Ramos (cell line): Measurements from ENCODE around the gene HIBCH.

Experiments
- in situ Hi-C: fragments of 300-500 bp; cut with MboI; formaldehyde crosslinking; loops from one replicate; pipeline ENCODE4 v1.14.3; 2022; ENCODE audit warnings: low sequenced_read_pairs; ENCODE audit not compliant: unreplicated experiment

HIBCH gene

DNA sequence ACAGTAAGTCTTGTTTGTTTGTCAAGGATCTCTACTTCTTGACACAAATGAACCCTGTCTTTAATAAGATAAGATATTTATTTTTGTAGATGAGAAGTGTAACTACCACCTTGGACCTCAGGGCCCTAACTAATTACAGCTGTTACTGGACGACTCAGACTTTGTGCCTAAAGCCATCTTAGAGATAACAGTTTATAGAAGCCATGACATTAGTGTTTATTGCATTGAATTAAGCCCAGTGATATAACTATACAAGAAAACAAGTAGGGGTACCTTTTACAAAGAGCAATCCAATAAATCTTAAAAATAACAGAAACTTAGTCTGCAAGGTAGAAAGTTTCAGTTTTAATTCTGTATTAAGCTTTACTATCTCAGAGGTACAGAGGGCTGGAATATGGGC is 119.0 kb downstream of the HIBCH start:
- in situ Hi-C loops, result no loop called here

DNA sequence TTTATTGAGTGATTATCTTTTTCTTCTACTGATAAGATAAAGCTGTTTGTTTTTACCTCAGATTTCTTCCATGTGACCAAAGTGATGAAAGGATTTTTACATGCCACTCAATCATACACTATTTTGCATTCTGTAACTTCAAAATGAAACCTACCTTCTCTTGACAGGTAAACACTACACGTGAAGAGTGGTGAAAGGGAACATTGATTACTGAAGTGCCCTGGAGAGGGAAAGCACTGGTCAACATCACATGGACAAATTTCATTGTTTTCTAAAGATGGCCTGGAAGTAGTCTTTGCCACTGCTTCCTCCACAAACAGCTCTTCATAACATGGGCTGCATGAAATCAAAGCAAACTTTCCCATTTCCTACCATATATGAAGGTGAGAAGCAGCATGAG is 120.1 kb downstream of the HIBCH start:
- in situ Hi-C loops, result no loop called here

DNA sequence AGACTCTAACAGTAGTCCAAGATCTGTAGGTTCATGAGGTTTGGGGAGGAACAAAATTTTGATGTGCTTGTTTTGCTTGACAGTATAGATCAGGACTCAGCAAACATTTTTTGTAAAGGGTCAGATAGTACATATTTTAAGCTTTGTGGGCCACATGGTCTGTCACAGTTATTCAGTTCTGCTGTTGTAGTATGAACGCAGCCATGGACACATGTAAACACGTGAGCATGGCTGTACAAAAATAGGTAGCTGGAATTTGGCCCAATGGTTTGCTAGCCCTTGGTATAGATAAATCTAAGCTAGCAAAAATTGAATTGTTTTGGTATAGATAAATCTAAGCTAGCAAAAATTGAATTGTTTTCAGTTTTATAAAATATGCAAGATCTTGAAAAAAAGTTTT is 120.5 kb downstream of the HIBCH start:
- in situ Hi-C loops, result no loop called here

DNA sequence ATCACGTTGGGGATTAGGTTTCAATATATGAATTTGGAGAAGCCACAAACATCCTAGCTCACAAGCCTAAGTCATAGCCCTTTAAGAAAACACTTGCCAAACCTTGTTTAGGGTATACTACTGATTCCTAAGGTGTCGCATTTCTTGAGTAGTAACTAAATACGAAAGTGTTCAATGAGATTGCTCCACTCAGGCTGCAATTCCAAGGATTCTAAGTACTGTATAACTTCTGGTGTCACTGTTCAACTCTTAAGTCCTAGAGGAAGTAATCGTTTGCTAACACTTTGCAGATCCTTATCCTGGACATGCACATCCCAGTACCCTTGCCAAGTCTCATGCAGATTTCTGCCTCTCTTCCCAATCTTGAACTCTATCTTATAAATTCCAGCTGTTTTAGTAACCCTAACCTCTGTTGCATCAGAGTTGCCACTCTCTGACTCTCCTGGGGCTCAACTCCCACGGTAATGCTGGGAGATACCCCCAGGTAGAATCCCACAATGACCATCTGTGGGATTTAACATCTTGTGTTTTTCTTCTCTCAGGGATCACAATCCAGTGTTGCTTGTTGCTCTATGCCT is 122.4 kb downstream of the HIBCH start:
- in situ Hi-C loops, result no loop called here

DNA sequence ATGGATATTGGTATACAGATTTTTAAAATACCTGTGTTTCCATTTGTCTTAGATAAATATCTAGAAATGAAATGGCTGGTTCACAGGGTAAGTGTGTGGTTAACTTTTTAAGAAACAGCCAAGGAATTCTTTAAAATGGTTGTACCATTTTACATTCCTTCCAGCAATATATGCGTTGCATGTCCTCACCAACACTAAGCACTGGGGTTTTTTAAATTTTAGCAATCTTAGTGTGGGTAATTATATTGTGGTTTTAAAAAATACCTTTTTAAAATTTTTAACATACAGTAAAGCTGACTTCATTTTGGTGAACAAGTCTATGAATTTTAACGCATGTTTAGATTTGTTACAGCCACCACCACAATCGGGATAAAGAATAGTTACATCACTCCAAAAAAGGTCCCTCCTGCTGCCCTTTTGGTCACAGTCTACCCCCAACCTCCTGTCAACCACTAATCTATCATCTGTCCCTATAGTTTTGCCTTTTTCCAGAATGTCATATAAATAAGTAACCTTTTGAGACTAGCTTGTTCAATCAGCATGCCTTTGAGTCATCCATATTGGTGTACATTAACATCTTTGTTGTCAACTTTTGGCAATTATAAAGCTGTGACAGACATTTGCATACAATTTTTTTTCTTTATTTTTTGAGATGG is 129.0 kb downstream of the HIBCH start:
- in situ Hi-C loops, result no loop called here

DNA sequence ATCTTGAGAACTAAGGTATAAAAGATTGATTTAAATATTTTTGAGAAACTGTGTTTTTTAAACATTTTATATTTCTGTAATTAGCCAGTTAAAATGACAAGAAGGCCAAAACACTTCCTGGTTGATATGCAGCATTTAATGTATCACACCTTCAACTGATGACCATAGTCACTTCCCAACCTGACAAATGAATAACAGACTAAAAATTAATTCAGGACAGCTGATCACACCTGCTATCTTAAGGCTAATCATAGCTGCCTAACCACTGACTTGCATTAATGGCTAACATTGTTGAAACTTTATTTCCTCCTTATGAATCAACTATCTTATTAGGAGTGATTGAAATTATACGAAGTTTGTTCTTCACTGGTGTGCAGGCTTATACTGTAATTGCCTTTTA is 131.3 kb downstream of the HIBCH start:
- in situ Hi-C loops, result no loop called here

DNA sequence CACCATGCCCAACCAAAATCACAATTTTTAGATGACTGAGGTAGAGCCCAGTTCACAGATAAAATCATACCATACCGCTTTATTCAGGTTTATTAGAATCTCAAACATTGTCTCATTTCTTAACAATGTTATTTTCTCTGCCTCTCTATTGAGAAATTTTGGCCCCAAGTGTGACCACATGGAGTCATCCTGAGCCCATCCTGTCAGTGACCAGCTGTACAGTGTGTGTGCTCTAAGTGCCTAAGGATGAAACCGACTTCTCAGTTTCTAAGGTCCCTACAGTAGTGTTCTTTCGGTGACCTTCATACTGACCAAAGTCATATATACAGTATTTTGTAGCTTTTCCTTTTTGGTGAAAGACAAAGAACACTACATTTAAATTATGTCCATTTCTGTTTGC is 133.4 kb downstream of the HIBCH start:
- in situ Hi-C loops, result no loop called here

DNA sequence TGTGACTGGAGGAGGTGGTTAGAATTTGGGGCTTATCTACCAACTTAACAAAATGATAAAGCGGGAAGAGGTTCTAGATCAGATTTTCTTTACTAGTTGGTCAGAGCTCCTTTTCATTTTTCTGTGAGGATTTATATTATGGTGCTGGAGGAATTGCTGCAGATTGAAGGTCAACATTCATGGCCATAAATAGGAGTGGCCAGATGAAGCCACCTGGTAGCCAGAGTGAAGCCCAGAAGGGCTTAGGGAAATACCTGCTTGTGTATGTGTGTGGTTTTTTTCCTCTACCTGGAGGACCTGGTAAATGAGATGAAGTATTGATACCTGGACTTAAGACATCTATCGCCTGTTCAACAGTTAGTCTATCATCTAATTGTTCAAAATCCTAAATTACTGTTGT is 134.2 kb downstream of the HIBCH start:
- in situ Hi-C loops, result no loop called here

DNA sequence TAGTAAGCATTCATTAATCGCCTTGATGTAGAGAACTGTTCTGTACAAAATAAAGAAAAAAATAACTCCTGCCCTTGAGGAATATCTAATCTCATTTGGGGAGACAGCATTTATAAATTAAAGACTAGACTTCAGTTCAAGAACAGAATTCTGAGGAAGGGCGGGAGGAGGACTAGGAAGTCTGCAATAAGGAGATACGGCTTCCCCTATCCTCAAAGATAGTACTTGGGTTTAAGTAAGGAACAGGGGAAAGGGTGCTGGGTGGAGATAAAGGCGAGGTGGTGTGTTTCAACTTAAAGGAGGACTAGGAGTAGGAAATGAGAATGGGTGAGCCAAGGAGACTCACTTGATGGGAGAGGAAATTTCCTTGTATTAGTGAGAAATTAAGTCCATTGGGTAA is 135.2 kb downstream of the HIBCH start:
- in situ Hi-C loops, result no loop called here

DNA sequence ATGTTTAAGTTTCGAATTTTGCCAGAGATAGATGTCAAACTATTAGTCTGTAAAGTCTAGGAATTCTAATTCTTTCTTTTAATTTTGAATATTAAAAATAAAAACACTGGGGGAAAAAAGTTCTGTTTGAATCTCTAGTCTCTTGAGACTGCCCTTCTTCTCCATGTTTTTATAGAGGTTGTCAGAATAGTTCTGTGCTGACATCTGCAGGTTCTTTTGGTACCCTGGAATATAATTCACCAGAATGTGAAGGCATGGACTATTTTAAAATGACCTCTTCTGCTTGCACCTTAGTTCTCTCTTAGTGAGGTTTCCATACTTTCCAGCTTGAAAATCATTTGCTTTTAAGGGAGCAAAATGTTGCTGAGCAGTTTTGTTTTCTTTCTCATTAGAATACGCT is 136.1 kb downstream of the HIBCH start:
- in situ Hi-C loops, result no loop called here

DNA sequence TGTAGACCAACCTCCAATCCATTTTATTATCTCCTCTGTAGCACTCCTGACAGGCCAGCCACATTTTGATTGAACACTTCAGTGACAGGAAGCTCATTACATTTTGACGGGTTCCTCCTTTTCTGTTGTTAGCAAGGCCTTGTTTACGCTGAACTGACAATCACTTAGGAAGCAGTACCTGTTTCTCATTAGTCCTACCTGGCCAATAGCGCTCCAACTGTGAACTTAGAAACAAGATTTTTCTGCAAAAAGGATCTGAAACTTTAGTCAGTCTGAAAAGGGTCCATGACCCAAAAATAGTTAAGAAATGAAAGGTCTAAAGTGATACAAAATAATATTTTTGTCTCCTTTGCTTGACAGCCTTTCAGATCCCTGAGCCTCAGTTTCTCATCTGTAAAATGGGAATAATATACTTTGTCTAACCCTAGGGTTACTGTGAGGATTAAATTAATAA is 137.5 kb downstream of the HIBCH start:
- in situ Hi-C loops, result no loop called here

DNA sequence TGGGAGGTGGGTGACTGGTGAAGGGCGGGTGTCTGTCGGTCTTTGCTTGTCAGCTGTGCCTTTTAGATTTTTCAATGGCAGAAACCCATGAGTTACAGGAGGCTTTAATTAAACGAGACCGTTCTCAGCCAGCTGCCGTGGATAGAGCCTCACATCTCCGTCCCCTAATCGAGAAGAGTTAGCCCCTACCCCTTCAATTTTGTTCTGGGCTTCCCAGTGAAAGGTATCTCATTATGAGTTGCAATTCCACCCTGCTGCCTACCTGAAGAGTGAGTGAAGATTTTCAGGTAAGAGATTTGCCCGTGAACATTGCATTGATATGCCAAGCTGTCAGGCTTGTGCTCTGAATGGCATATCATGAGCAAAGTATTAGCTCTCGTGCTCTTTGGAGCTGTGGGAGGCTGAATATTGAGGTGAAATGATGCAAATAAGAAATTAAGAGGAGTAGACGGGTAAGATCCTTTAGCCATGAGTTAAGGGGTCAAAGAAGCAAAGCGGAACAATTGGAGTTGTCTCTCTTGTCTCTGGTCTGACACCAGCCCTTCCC is 138.4 kb downstream of the HIBCH start:
- in situ Hi-C loops, result no loop called here

DNA sequence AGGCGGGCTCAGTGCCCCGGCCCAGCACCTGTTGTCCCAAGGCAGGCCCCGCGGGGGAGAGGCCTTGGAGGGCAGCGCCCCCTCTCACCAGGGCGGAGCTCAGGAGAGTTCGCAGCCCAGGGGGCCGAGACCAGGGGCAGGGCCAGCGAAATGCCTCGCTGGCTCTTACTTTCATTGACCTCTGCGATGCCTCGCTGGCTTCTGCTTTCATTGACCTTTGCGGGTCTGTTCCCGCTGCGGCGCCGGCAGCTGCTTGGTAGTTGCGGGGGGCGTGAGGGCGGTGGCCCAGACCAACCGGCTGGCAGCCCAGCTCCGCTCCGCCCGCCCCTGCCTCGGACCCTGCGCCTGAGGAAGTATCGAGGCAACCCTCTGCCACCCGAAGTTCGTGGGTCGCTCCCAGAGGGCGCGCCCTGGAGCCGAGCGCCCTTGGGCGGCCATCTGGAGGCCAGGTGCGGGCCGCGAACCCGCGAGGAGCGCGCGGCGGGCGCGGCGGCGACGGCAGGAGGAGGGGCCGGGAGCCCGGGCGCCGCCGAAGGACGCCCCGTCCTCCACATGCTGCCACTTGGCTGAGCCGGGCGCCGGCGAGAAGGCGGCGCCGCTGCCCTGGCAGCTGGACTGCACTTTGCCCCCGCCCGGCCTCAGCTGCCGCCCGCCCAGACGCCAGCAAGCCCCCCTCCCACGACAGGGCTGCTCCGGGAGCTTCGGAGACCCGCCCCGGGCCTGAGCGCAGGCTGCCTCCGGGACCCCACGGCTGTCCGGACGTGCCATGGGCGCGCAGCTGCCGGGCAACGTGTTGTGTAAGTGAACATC is 139.1 kb downstream of the HIBCH start:
- in situ Hi-C loops, result no loop called here

DNA sequence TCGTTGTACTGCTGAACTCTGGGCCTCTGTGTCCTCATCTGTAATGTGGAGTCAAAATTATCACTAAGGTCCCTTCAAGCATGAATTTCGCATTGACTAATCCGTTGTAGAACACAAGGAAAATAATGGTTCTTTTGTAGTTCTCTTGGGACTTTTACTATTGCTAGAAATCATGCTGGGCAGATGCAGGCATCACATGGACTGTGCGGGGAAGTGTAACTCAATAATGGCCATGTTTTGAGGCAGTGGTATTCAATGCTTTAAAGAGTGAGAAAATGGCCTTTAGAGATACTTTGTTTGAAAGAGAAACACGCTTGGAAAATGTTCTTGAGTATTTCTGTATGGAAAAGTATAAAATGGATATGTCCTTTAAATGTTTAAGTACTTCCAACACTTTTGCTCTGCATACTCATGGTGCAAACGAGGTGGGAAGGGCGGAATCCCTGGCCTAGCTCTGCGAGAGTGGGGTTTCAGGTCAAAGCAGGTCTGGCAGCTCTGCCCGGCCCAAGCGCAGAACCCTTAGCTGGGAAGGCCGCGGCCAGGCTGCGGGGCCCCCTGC is 139.8 kb downstream of the HIBCH start:
- in situ Hi-C loops, result no loop called here

DNA sequence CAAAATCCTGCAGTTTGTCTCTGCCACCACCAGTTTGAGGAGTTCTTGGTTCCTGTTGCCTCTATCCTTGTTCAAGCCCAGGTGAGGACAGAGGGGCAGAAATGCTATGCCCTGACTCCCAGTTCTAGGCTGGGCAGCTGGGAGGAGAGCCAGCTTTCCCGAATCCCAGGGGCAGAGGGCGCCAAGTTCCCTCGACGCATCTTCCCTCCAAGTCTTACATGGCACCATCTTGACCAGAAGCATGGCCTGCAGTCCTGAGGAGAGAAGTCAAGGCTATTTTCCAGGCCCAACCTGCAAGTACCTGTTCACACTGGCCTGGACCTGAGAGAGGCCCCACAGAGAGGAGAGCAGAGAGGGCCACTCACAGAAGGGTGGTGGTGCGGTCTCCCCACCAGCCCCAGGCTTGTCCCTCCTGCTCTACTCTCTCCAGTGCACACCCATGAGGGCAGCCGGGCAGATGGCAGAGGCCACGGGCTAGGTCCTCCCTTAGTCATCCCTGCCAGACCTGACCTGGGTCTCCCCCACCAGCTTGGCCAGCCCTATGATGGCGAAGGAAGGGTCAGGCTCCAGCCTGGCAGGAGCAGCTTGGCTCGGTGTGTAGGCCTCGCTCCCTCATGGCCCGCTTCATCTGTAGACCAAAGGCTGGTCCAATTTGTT is 141.4 kb downstream of the HIBCH start:
- in situ Hi-C loops, result no loop called here

DNA sequence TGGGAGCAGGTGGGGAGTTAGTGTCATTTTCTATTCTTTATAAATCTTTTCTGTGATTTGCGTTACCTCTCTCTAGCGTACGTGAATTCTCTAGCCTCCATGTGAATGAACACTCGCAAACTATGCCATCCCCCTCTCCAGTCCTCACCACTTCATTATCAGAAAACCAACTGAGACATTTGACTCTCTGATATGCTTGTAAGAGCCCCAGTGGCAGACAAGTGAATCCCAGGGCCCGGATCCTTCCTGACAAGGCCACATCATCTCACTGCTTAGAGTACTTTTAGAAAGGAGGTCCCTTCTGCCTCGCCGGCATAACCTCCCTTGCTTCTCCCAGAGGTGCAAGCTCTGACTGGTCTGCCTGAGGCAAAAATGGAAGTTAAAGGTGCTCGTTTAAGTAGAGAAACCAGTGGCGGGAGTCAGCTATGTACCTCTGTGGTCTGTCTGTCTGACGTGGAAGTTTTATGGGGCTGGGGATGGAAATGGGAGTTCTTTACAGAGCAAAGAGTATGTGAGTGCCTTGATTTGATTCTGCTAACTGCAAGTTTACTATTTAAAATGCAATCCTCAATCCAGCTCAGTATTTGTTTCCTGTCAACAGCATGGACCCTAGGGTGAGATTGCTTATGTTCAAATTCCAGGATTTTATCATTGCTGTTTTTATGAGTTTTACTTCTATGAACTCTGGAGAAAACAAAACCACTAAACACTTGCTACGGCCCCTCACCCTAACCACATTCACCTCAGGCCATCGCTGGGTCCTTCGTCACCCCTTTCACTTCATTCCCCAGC is 142.2 kb downstream of the HIBCH start:
- in situ Hi-C loops, result no loop called here

DNA sequence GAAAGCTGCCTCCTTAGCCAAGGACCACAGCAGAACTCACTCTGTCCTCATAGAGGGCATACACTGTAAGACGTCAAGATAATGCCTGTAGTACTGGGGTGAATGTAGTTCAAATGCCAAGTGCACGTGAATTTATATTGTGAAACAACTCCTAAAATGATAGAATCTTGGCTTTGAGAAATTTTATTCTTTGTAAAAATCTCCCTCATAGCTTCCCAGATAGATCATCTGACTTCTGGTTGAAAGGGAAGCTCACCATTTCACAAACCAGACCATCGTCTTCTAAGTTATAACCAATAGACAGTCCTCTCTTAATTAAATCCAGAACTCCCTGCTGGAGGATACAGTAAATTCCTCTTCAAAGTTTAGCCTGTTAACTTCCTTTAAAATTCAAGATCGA is 146.2 kb downstream of the HIBCH start:
- in situ Hi-C loops, result no loop called here

DNA sequence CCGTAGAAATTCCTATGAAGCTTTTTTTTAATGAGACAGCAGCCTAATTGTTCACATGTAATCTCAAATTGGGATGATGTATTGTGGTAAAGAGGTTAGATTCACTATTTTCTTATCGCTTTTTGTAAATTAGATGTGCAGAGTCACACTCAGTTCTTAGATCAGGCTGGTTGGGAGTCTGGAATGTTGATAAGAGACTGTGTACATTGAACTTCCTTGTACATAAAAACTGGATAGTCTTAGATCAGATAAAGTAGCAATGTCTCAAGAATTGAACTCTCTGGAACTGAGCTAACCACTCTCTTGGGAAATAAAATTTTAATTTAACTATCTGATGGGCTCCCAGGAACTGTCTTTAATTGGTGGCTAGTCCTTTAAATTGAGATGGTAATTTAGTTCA is 149.0 kb downstream of the HIBCH start:
- in situ Hi-C loops, result no loop called here

DNA sequence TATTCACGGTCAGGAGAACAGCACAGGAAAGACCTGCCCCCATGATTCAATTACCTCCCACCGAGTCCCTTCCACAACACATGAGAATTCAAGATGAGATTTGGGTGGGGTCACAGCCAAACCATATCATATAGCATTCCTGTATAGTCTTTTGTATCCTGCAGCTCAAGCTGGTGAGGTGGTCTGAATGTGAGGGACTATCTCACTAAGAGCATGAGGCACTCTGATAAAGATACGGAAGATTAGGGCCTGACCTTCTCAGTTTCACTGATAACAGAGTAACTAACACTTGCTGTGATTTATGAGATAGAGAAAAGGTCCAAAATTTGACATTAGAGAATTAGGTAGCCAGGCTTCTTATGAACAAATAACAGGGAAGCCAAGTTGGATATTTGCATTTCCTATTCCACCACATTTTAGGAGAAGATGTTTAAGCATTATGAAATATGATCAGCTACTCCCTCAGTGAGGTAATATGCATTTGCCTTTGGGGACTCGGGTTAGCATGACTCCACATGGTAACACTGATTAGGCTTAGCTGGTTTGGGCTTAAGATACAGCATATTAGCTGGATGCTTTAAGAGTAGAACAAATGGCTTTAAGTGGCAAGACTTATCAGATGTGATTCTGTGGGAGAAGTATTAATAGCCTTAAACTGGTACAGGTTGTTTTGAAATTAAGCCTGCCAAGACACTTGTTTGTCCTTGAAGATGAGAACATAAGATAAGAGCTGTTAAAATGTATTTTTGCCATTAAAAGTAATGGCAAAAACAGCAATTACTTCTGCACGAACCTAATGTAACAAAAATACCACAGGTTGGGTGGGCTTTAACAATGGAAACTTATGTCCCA is 150.2 kb downstream of the HIBCH start:
- in situ Hi-C loops, result no loop called here
